Measurements from ENCODE around the gene PCDH9. TPM values are rescaled to one million over a fixed set of nuclear protein-coding genes. Genes with fewer than 3 reads are reported as not detected.

Gene PCDH9
- total and polyA plus RNA-seq, 7 donors: under 0.01 to 15.7 (median 8.7) TPM; not detected in 1

DNA sequence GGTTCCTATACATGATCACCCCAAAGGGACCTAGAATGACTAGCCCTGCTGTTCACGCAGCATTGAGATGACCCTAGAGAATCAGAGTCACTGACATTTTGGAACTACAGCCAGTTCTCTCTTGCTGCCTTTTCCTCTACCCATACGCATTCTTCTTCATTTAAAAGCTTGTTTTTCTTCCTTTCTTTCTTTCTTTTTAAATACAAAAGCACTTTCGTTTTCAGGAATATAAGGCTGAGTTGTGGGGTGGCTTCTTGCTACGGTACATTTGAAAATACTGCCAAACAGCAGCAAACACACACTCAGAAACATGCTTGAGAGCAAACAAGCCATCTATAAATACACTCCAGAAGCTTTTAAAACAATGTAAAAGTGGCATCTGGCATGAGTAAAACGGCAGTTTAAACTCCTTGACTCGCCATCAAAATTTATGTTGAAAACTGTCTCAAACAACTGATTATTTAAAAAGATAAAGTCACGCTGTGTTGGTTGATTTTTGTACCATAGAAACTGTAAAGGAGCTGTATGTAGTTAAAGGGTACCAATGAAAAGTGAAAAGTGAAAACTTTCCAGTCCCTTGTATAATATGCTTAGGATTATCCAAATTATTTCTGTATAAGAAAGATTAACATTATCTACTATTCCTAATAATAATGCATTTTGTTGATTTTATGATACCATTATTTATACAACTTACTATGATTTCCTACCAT, 95.6 kb downstream of the PCDH9 start:
- intact Hi-C loops (cut with DNase I): no loop called here
- TF ChIP-seq EP300 (IDR thresholded peaks at IDR 0.05) (no peak), POLR2AphosphoS5 (IDR thresholded peaks at IDR 0.05) (no peak), POLR2A (IDR thresholded peaks at IDR 0.05) (no peak)
- TF ChIP-seq, protein P1, sequence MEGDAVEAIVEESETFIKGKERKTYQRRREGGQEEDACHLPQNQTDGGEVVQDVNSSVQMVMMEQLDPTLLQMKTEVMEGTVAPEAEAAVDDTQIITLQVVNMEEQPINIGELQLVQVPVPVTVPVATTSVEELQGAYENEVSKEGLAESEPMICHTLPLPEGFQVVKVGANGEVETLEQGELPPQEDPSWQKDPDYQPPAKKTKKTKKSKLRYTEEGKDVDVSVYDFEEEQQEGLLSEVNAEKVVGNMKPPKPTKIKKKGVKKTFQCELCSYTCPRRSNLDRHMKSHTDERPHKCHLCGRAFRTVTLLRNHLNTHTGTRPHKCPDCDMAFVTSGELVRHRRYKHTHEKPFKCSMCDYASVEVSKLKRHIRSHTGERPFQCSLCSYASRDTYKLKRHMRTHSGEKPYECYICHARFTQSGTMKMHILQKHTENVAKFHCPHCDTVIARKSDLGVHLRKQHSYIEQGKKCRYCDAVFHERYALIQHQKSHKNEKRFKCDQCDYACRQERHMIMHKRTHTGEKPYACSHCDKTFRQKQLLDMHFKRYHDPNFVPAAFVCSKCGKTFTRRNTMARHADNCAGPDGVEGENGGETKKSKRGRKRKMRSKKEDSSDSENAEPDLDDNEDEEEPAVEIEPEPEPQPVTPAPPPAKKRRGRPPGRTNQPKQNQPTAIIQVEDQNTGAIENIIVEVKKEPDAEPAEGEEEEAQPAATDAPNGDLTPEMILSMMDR (IDR thresholded peaks at IDR 0.05): no peak
- Histone ChIP-seq H3K36me3 (no peaks in the 10 kb centered on the region), H3K4me1 (peaks cover 0 to 13% (median 11%) of the 10 kb centered on the region in 4 donors), H3K27ac (peak overlapping the region in 3 of 4 donors; percentile 21 to 51 (median 38)), H3K9me3 (no peaks in the 10 kb centered on the region), H3K4me3 (peak overlapping the region in 3 of 4 donors; percentile 17 to 35 (median 33)), H3K27me3 (no peaks in the 10 kb centered on the region)
- WGBS, 2 donors: 14 to 23% methylated on average over 7 of the region's 7 CpGs
- DNase-seq: no peak

DNA sequence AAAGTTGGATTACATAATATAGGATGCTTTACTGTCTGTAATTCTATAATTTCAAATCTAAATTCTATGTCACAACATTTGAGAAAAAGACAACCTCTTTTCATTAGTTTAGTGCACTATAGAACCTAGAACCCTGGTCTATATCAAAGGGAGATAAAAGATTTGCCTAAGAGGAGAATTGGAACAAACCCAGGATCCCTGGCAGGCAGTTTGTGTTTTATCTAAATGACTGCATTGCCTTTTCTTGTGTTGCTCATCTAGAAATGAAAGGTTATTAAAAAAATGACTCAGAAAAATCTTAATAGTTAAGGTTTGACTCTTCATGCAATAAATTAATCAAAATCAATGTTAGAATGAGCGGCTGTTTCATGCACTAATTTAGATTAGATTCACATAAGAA, 96.7 kb downstream of the PCDH9 start:
- WGBS, 2 donors: 92 to 93% methylated on average over 1 of the region's 1 CpG
- no peak for DNase-seq
- Histone ChIP-seq H3K27ac (no peak overlapping the region), H3K36me3 (no peaks in the 10 kb centered on the region), H3K4me3 (no peak overlapping the region), H3K27me3 (no peaks in the 10 kb centered on the region), H3K4me1 (peaks cover 0 to 13% (median 11%) of the 10 kb centered on the region in 4 donors), H3K9me3 (no peaks in the 10 kb centered on the region)
- no peak for TF ChIP-seq POLR2A (IDR thresholded peaks at IDR 0.05)
- TF ChIP-seq POLR2AphosphoS5 (IDR thresholded peaks at IDR 0.05): no peak
- no peak for TF ChIP-seq EP300 (IDR thresholded peaks at IDR 0.05)
- TF ChIP-seq, protein P1 (IDR thresholded peaks at IDR 0.05): no peak
- intact Hi-C loops (cut with DNase I): no loop called here

DNA sequence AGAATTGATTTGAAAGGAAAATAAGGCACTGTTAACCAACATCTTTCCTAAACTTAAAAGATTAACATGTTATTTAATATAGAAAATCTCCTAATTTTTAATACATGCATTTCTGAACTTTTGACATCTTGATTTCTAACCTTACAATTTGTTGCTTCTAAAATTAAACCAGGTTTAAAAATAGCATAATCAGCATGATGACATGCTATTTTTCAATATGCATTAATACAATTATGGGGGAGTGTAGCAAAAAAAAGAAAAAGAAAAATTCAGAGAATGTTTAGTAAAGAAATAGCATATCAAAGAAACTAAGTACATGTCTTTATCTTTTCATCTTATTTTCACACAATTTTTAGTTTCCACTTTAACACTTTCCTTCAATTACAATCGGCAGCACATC, 98.7 kb downstream of the PCDH9 start:
- H3K27me3 ChIP-seq: no peaks in the 10 kb centered on the region
- TF ChIP-seq, protein P1 (IDR thresholded peaks at IDR 0.05): no peak
- TF ChIP-seq POLR2A (IDR thresholded peaks at IDR 0.05): no peak
- TF ChIP-seq EP300 (IDR thresholded peaks at IDR 0.05): no peak
- no peak for TF ChIP-seq POLR2AphosphoS5 (IDR thresholded peaks at IDR 0.05)
- H3K36me3 ChIP-seq: no peaks in the 10 kb centered on the region
- WGBS, 2 donors: 89 to 97% methylated on average over 1 of the region's 1 CpG
- no peaks in the 10 kb centered on the region for H3K9me3 ChIP-seq
- H3K4me3 ChIP-seq: no peak overlapping the region
- peaks cover 0 to 13% (median 11%) of the 10 kb centered on the region in 4 donors for H3K4me1 ChIP-seq
- no peak for DNase-seq
- H3K27ac ChIP-seq: no peak overlapping the region
- intact Hi-C loops (cut with DNase I): no loop called here

DNA sequence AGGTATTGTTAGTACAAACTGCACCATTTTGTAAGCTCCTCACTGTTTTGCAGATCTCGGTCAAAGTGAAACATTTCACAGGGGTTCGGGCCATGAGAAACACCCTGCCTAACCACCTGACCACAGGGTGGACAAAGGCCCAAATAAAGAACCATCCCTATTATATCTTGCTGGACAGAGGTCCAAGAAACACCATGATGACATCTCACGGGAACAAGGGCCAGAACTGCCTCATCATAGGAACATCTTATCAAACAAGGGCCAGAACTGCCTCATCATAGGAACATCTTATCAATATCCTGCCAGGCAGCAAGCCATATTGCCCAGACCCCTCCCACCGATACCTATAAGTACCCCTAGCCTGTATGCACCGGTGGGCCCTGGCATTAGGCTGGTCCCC, 99.7 kb downstream of the PCDH9 start:
- H3K4me1 ChIP-seq: peaks cover 0 to 13% (median 11%) of the 10 kb centered on the region in 4 donors
- H3K27me3 ChIP-seq: no peaks in the 10 kb centered on the region
- no peaks in the 10 kb centered on the region for H3K9me3 ChIP-seq
- TF ChIP-seq POLR2A (IDR thresholded peaks at IDR 0.05) (no peak), EP300 (IDR thresholded peaks at IDR 0.05) (no peak), POLR2AphosphoS5 (IDR thresholded peaks at IDR 0.05) (no peak)
- TF ChIP-seq, protein P1 (IDR thresholded peaks at IDR 0.05): no peak
- no peak overlapping the region for H3K27ac ChIP-seq
- H3K4me3 ChIP-seq: no peak overlapping the region
- WGBS, 2 donors: 67 to 73% methylated on average over 5 of the region's 5 CpGs
- intact Hi-C loops (cut with DNase I): no loop called here
- DNase-seq: no peak
- no peaks in the 10 kb centered on the region for H3K36me3 ChIP-seq
